Liver (tissue), 9 donors: ENCODE measurements around the gene ALDH7A1. TPM values are rescaled to one million over a fixed set of nuclear protein-coding genes. Genes with fewer than 3 reads are reported as not detected.

Experiments
- DNase-seq: peaks from one replicate; pipeline ENCODE4 v3.0.0-alpha.2; 2017; ENCODE audit warnings: low spot score
- H3K27ac ChIP-seq, 2 donors: one replicate each; pipeline ENCODE4 v1.7.0; 2013; ENCODE audit warnings: inconsistent platforms in 2 of 2, low read length in 2 of 2, control low read depth in 1 of 2, low read depth in 1 of 2, mild to moderate bottlenecking in 1 of 2
- H3K27me3 ChIP-seq, 4 donors: one replicate each; pipeline versions ENCODE4 v1.6.1 to v1.7.0; 2013; ENCODE audit warnings: low read length in 3 of 4, inconsistent platforms in 1 of 4, mild to moderate bottlenecking in 1 of 4, moderate library complexity in 1 of 4; ENCODE audit not compliant: control insufficient read depth in 4 of 4, insufficient read depth in 4 of 4
- H3K36me3 ChIP-seq, 4 donors: one replicate each; pipeline versions ENCODE4 v1.6.1 to v1.7.0; 2013; ENCODE audit warnings: low read length in 3 of 4, mild to moderate bottlenecking in 3 of 4, low read depth in 1 of 4, moderate library complexity in 1 of 4; ENCODE audit not compliant: control insufficient read depth in 4 of 4, insufficient read depth in 3 of 4
- H3K4me1 ChIP-seq, 4 donors: one replicate each; pipeline versions ENCODE4 v1.6.1 to v1.7.0; 2013; ENCODE audit warnings: low read length in 3 of 4, mild to moderate bottlenecking in 3 of 4, moderate library complexity in 1 of 4; ENCODE audit not compliant: control insufficient read depth in 4 of 4, insufficient read depth in 4 of 4
- H3K4me3 ChIP-seq, 3 donors: one replicate each; pipeline versions ENCODE4 v1.6.1 to v1.7.0; 2013; ENCODE audit warnings: low read length in 3 of 3, control low read depth in 1 of 3, low read depth in 1 of 3, mild to moderate bottlenecking in 1 of 3
- H3K9ac ChIP-seq, 2 donors: one replicate each; pipeline ENCODE4 v1.7.0; 2013; ENCODE audit warnings: low read length in 2 of 2, mild to moderate bottlenecking in 2 of 2, moderate library complexity in 2 of 2, control low read depth in 1 of 2, low read depth in 1 of 2
- H3K9me3 ChIP-seq, 4 donors: one replicate each; pipeline versions ENCODE4 v1.6.1 to v1.7.0; 2013; ENCODE audit warnings: low read length in 3 of 4; ENCODE audit not compliant: control insufficient read depth in 4 of 4
- ATF3 ChIP-seq: IDR thresholded peaks from 2 replicates; pipeline ENCODE4 v1.6.1; 2016; ENCODE audit warnings: antibody characterized with exemption
- EGR1 ChIP-seq, 2 donors: IDR thresholded peaks; 2 replicates each; pipeline ENCODE4 v1.6.1; 2016 to 2018; ENCODE audit warnings: antibody characterized with exemption in 2 of 2, low read depth in 2 of 2
- FOXA1 ChIP-seq: IDR thresholded peaks from 2 replicates; pipeline ENCODE4 v1.6.1; 2016; ENCODE audit warnings: antibody characterized with exemption
- FOXA2 ChIP-seq: IDR thresholded peaks from 2 replicates; pipeline ENCODE4 v1.6.1; 2016; ENCODE audit warnings: antibody characterized with exemption
- GABPA ChIP-seq, 2 donors: IDR thresholded peaks in 1 of 2; conservative IDR thresholded peaks in 1 of 2; 2 replicates each; pipeline ENCODE4 v1.6.1; 2016; ENCODE audit warnings: antibody characterized with exemption in 2 of 2, mild to moderate bottlenecking in 1 of 2, moderate library complexity in 1 of 2
- JUND ChIP-seq, 2 donors: IDR thresholded peaks; 2 replicates each; pipeline ENCODE4 v1.6.1; 2016; ENCODE audit warnings: antibody characterized with exemption in 2 of 2
- NR2F2 ChIP-seq: IDR thresholded peaks from 2 replicates; pipeline ENCODE4 v1.6.1; 2016; ENCODE audit warnings: antibody characterized with exemption
- RAD21 ChIP-seq, 2 donors: IDR thresholded peaks; 2 replicates each; pipeline ENCODE4 v1.6.1; 2016; ENCODE audit warnings: antibody characterized with exemption in 2 of 2, mild to moderate bottlenecking in 2 of 2
- RXRA ChIP-seq, 2 donors: IDR thresholded peaks; 2 replicates each; pipeline ENCODE4 v1.6.1; 2017 to 2018; ENCODE audit warnings: antibody characterized with exemption in 2 of 2, mild to moderate bottlenecking in 1 of 2
- TAF1 ChIP-seq: conservative IDR thresholded peaks from 2 replicates; pipeline ENCODE4 v1.6.1; 2016; ENCODE audit warnings: antibody characterized with exemption, mild to moderate bottlenecking
- YY1 ChIP-seq: IDR thresholded peaks from 2 replicates; pipeline ENCODE4 v1.6.1; 2016; ENCODE audit warnings: antibody characterized with exemption, mild to moderate bottlenecking
- WGBS: extraction: QIAGEN DNeasy Blood & Tissue Kit; methylation state at CpG from one replicate; pipeline ENCODE4 v1.1.7; 2013; 5-methylcytosine and 5-hydroxymethylcytosine counted together
- polyA plus RNA-seq, 2 donors: library from polyadenylated mRNA; stranded (reverse) in 1 of 2; unstranded in 1 of 2; fragments of 200-250 nt in 1 of 2; fragments of >200 nt in 1 of 2; fragmentation: Nextera tagmentation in 1 of 2; extraction: Ambion mirVana in 1 of 2; gene quantifications; one replicate each; pipeline versions ENCODE4 v1.2.1 to v1.2.3, GENCODE V29; 2013 to 2015
- total RNA-seq, 2 donors: library from RNA; depleted of rRNA; stranded (reverse); fragments of >200 nt; gene quantifications; one replicate each; pipeline ENCODE4 v1.2.3, GENCODE V29; 2014
- TF ChIP-seq, protein P1 (sequence below): IDR thresholded peaks from 2 replicates; pipeline ENCODE4 v1.6.1; 2016; ENCODE audit warnings: antibody characterized with exemption, mild to moderate bottlenecking
- TF ChIP-seq, protein P2 (sequence below): fragments of 150-350 bp; IDR thresholded peaks from 2 replicates; pipeline ENCODE4 v1.5.1; 2017; ENCODE audit warnings: improper control_type of control experiment, low read depth, low read length; ENCODE audit not compliant: missing input control
- TF ChIP-seq, protein P3 (sequence below): IDR thresholded peaks from 2 replicates; pipeline ENCODE4 v1.6.1; 2016; ENCODE audit warnings: antibody characterized with exemption
- donor health status: healthy.
- donor health status: healthy.
- donor health status: healthy.
- donor health status: healthy.
- donor health status: healthy.

The ALDH7A1 gene
- total and polyA plus RNA-seq, 4 donors, result 47.7 to 86.9 (median 58.4) TPM

- Histone ChIP-seq H3K4me1 (peaks cover 0 to 8% (median 5%) of the 10 kb centered on the region in 4 donors), H3K4me3 (no peak overlapping the region), H3K9ac (no peak overlapping the region), H3K36me3 (no peaks in the 10 kb centered on the region), H3K27me3 (no peaks in the 10 kb centered on the region), H3K27ac (no peak overlapping the region), H3K9me3 (no peaks in the 10 kb centered on the region)
- DNase-seq, result no peak
- TF ChIP-seq RXRA (IDR thresholded peaks at IDR 0.05) (no peak), RAD21 (IDR thresholded peaks at IDR 0.05) (no peak), FOXA2 (no peak), JUND (IDR thresholded peaks at IDR 0.05) (no peak), GABPA (IDR thresholded peaks at IDR 0.05 in 1 of 2, conservative IDR thresholded peaks at IDR 0.05 in 1 of 2) (no peak)
Measured at GRCh38 chr5:126515337-126515736, 79.7 kb downstream of the ALDH7A1 start.

DNA sequence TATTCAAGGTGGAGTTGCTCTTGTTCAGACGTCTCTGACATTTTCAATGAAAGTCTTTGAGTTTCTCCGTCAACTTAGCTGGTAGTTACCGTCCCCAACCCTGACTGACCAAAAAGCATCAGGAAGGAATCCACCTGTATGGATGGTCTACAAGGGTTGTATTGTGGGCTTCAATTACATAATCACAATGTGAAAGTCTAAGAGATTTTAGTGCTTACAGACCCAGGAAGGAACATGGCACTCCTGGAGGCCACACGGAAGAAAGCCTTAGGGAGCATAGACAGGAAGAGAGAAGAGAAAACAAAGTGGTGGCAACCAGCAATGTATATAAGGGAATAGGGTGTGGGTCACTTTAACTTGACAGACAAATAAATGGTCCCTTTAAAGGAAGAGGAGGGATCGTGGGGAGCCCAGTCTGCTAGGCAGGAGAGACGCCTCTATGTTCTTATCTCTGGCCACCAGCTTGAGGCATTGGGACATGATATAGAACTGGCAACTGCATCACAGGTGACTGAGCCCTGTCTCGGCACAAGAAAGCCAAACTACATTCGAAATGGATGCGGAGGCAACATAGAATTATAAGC lies 80.4 kb downstream of the ALDH7A1 start:
- Histone ChIP-seq H3K9me3 (no peaks in the 10 kb centered on the region), H3K4me1 (peaks cover 0 to 2% (median 0%) of the 10 kb centered on the region in 4 donors), H3K4me3 (no peak overlapping the region), H3K36me3 (no peaks in the 10 kb centered on the region), H3K9ac (no peak overlapping the region), H3K27me3 (no peaks in the 10 kb centered on the region), H3K27ac (peak overlapping the region; percentile 14 to 56)
- TF ChIP-seq, protein P1, sequence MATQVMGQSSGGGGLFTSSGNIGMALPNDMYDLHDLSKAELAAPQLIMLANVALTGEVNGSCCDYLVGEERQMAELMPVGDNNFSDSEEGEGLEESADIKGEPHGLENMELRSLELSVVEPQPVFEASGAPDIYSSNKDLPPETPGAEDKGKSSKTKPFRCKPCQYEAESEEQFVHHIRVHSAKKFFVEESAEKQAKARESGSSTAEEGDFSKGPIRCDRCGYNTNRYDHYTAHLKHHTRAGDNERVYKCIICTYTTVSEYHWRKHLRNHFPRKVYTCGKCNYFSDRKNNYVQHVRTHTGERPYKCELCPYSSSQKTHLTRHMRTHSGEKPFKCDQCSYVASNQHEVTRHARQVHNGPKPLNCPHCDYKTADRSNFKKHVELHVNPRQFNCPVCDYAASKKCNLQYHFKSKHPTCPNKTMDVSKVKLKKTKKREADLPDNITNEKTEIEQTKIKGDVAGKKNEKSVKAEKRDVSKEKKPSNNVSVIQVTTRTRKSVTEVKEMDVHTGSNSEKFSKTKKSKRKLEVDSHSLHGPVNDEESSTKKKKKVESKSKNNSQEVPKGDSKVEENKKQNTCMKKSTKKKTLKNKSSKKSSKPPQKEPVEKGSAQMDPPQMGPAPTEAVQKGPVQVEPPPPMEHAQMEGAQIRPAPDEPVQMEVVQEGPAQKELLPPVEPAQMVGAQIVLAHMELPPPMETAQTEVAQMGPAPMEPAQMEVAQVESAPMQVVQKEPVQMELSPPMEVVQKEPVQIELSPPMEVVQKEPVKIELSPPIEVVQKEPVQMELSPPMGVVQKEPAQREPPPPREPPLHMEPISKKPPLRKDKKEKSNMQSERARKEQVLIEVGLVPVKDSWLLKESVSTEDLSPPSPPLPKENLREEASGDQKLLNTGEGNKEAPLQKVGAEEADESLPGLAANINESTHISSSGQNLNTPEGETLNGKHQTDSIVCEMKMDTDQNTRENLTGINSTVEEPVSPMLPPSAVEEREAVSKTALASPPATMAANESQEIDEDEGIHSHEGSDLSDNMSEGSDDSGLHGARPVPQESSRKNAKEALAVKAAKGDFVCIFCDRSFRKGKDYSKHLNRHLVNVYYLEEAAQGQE, result no peak
- TF ChIP-seq JUND (IDR thresholded peaks at IDR 0.05) (no peak), NR2F2 (no peak), RAD21 (IDR thresholded peaks at IDR 0.05) (no peak), TAF1 (no peak)
- TF ChIP-seq, protein P2, sequence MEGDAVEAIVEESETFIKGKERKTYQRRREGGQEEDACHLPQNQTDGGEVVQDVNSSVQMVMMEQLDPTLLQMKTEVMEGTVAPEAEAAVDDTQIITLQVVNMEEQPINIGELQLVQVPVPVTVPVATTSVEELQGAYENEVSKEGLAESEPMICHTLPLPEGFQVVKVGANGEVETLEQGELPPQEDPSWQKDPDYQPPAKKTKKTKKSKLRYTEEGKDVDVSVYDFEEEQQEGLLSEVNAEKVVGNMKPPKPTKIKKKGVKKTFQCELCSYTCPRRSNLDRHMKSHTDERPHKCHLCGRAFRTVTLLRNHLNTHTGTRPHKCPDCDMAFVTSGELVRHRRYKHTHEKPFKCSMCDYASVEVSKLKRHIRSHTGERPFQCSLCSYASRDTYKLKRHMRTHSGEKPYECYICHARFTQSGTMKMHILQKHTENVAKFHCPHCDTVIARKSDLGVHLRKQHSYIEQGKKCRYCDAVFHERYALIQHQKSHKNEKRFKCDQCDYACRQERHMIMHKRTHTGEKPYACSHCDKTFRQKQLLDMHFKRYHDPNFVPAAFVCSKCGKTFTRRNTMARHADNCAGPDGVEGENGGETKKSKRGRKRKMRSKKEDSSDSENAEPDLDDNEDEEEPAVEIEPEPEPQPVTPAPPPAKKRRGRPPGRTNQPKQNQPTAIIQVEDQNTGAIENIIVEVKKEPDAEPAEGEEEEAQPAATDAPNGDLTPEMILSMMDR, result no peak
- TF ChIP-seq, protein P3, sequence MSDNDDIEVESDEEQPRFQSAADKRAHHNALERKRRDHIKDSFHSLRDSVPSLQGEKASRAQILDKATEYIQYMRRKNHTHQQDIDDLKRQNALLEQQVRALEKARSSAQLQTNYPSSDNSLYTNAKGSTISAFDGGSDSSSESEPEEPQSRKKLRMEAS, result no peak
- 94% methylated on average over 9 of the region's 9 CpGs for WGBS
- peak; percentile 39 for DNase-seq

- DNase-seq, result no peak
- H3K27me3 ChIP-seq, result no peaks in the 10 kb centered on the region
- H3K27ac ChIP-seq, result peak overlapping the region; percentile 14 to 56
- WGBS, result 79% methylated on average over 4 of the region's 4 CpGs
- H3K36me3 ChIP-seq, result no peaks in the 10 kb centered on the region
- no peak overlapping the region for H3K4me3 ChIP-seq
- no peaks in the 10 kb centered on the region for H3K9me3 ChIP-seq
- H3K4me1 ChIP-seq, result no peaks in the 10 kb centered on the region
- no peak overlapping the region for H3K9ac ChIP-seq
- TF ChIP-seq, protein P2, result no peak
- TF ChIP-seq NR2F2 (no peak), FOXA1 (no peak), FOXA2 (no peak), JUND (IDR thresholded peaks at IDR 0.05) (no peak), GABPA (IDR thresholded peaks at IDR 0.05 in 1 of 2, conservative IDR thresholded peaks at IDR 0.05 in 1 of 2) (no peak), YY1 (no peak), EGR1 (IDR thresholded peaks at IDR 0.05; ENCODE audit: low read depth in 2 of 2) (no peak), ATF3 (no peak)
- TF ChIP-seq, protein P1, result no peak
Measured at GRCh38 chr5:126514131-126514557, 80.9 kb downstream of the ALDH7A1 start.
